Skeletal muscle cell (primary cell): ENCODE measurements around the gene RFX8.

Experiments used
- DNase-seq: peaks from one replicate; pipeline ENCODE4 v3.0.0-alpha.2; 2010; ENCODE audit warnings: low read depth
- H3K4me3 ChIP-seq: 2 replicates; pipeline ENCODE4 v1.5.1; 2011; ENCODE audit warnings: low read depth, mild to moderate bottlenecking, control low read depth, low read length, moderate library complexity

The RFX8 gene

DNA sequence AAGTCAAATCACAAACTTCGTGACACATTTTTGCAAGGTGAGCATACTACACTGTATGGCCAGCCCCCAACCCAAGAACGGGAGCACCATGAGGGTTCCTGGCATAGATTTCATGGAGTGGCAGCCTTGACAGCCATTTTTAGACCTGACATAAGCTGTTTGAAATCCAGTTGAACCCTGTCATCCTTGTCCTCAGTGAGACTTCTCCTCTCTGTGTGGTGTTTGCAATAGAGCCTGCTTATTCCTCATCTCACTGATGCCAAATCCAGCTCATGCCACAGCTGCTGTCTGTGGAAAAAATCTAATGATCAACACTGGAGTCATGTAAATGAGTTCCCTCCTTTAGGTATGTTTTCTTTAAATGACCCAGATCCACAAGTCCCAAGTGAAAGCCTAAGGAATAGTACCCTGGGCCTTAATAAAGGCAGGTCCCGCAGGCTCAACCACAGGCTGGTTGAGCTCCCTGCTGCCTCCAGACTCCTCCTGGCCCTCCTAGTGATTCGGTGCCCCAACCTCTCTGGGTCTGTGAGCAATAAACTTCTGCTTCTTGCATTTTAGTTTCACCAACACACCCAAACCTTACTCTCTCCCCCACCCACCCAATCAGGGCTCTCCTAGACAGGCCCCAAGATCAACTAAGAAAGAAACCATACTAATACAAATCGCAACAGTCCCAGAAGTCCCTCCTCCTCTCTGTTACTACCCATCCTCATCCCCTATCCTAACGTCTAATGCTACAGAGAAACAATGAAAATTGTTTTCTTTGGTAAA is 79.2 kb downstream of the RFX8 start:
- no peak for DNase-seq

DNA sequence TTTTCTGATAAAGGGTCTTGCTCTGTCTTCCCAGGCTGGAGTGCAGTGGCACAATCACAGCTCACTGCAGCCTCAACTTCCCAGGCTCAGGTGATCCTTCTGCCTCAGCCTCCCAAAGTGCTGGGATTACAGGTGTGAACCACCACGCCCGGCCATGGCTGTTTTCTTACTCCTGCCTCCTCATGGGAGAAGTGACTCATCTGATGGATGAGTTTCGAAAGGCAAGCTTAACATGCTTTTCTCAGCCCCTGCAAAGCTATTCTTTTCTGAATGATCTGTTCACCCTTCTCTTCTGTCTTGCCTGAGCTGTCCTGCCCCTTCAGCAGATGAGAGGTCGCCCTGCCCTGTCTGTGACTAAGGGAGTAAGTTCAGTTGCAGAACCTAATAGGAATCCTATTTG is 86.7 kb downstream of the RFX8 start:
- DNase-seq, result peak; percentile 71
- H3K4me3 ChIP-seq, result no peak overlapping the region

More for the DNA sequence above, 79.2 kb downstream of the RFX8 start:
- H3K4me3 ChIP-seq, result no peak overlapping the region

GRCh38 chr2:101387151-101387834 is 87.6 kb downstream of the RFX8 start, which contains the start of gene CREG2:
TSS of gene CREG2 (minus strand) at chr2:101387503. CDS start at chr2:101387457, 46 bp downstream.
- peak within 1 kb of the TSS; percentile 47 for H3K4me3 ChIP-seq
- DNase-seq, result peak; percentile 11

DNA sequence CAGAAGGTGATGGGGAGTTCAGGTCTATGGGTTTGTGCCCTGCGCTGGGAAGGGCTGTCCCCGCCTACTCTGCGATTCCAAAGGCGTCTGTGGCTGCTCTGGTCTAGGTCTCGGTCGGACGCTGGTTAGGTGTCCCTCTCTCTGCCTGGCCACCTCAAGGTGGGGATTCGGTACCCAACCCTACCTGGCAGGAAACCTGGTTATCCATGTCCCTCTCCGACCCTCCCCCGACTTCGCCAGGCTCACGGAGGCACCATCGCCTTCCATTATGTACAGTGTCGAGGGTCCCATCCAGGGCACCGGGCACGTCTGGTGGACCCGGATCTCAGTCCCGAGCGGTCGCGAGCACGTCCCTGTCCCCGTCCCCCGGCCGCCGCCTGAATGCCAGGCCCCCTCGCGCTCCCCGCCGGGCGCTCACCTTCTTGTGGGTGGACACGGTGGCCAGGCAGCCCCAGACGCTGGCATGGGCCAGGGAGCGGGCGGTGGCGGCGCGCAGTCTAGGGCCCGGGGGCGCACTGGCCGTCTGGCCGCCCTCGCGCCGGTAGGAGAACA is 88.2 kb downstream of the RFX8 start:
- peak overlapping the region; percentile 47 for H3K4me3 ChIP-seq
- no peak for DNase-seq

DNA sequence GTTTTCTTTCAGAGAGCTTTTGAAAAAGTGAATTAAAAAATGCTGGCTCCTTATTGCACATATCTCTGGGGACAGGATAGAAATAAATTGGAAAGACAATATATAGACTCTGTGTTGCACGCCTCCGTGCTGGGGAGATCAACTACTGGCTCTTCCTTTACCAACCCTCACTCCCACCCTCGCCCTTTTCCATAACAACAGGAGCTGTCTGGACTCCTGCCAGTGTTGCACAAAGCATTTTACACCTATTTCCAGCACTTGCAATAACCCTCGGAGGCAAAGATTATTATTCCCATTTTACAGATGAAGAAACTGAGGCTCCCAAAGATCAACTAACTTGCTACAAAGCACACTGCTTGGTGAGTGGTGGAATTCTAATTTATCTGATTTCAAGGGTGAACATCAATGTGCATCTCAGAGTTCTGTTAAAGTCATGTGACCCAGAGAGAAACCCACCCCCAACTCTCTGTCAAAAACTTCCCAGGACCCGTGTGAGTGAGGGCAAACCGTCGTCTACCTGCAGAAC is 91.8 kb downstream of the RFX8 start:
- no peak overlapping the region for H3K4me3 ChIP-seq
- DNase-seq, result no peak

GRCh38 chr2:101382442-101382841 is 92.5 kb downstream of the RFX8 start:
- no peak overlapping the region for H3K4me3 ChIP-seq
- DNase-seq, result no peak

- peak; percentile 55 for DNase-seq
- H3K4me3 ChIP-seq, result no peak overlapping the region
Measured at GRCh38 chr2:101380376-101380775, 94.5 kb downstream of the RFX8 start.

DNA sequence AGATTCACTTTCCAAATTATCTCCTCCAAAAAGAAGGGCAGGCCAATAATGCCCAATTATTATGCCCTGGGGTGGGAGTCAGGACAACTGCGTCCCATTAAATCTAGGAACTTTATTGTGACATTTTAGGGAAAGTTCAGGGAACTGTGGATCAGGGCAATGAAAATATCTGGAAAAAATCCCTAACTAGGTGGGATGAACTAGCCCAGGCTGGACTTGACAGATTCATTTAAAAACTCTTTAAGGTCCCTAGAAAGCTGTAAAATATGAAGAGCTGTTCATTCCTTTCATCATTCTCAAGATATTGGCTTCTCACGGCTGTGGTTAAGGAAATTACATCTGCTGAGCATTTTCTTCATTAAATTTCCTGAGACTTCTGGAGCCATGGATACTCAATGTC is 95.8 kb downstream of the RFX8 start:
- DNase-seq, result no peak
- H3K4me3 ChIP-seq, result no peak overlapping the region

DNA sequence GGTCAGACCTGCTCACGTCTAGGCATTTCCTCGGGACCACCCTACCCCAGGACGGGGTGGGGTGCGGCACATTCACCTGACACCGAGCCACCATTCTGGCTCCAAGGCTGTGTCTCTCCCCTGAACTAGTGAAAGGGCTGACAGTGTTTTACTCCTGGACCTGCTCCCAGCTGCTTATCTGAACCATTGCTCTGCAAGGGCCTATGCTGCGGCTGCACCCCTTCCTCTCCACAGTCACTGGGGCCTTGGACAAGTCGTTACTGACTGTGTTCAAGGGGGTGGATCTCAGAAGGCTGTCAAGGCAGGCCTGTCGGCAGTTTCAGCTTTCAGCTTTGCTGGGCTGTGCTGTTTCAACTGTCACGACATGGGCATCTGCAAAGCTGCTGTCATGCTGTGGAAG is 99.3 kb downstream of the RFX8 start:
- no peak for DNase-seq

DNA sequence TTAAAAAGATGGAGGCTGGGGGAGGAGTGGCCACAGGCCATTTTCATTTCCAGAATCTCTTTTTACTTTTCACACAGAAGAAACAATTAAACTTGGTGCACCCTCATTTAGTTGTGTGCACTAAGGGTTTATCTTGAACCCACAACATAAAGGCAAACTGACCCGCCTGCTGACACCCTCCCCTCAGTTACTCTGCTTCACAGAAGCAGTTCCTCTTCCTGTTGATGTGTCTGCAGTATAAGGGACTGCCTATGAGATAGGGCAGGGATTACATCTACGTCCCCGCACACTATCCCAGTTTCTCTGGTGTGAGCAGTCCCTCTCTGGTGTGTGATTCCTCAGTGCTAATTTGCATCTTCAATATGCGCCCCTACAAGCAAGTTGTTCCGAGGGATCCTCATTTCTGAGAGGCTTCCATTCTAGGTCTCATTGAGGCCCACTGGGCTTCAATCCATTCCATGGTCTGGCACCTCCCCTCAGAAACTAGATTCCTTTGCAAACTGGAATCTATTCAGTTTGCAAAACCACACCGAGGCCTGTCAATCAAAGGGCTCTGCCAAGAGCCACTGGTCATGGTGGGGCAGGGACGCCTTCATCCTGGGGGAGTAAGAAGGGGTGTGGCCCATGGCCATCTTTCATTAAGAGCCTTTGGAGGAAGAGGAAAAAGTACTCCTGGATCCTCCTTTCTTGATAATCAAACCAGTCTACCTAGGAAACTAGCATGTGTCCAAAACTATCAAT is 99.9 kb downstream of the RFX8 start:
- DNase-seq, result no peak
- no peak overlapping the region for H3K4me3 ChIP-seq

More for the DNA sequence above, 99.3 kb downstream of the RFX8 start:
- H3K4me3 ChIP-seq, result no peak overlapping the region

DNA sequence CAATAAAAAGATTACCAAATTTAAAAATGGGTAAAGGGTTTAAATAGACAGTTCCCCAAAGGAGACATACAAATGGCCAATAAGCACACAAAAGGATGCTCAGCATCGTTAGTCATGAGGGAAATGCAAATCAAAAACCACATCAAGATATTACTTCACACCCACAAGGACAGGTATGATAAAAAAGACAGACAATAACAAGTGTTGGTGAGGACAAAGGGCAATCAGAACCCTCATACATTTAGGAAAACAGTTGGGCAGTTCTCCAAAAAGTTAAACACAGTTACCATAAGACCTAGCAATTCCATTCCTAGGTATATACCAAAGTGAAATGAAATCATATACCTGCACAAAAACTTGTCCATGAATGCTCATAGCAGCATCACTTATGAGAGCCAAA is 102.1 kb downstream of the RFX8 start:
- no peak overlapping the region for H3K4me3 ChIP-seq

GRCh38 chr2:101371636-101372035 is 103.3 kb downstream of the RFX8 start:
- no peak overlapping the region for H3K4me3 ChIP-seq
- DNase-seq, result no peak

More for the DNA sequence above, 102.1 kb downstream of the RFX8 start:
- no peak for DNase-seq

GRCh38 chr2:101369100-101369499 is 105.8 kb downstream of the RFX8 start:
- no peak overlapping the region for H3K4me3 ChIP-seq
- no peak for DNase-seq

GRCh38 chr2:101368376-101368775 is 106.5 kb downstream of the RFX8 start:
- no peak for DNase-seq
- H3K4me3 ChIP-seq, result no peak overlapping the region

DNA sequence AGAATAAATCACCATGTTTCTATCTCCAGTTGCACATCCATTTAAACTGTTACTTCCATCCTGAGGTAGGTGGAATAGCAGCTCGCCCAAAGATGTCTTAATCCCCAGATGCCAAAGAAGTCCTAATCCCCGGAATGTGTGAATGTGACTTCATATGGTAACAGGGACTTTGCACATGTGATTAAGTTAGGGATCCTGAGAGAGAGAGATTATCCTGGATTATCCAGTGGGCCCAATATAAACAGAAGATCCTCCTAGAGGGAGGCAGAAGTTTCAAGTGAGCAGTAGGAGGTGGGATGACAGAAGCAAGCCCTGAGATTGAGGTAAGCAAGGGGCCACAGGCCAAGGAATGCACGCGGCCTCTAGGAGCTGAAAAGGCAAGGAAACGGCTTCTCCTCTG is 107.4 kb downstream of the RFX8 start:
- no peak for DNase-seq
- no peak overlapping the region for H3K4me3 ChIP-seq

DNA sequence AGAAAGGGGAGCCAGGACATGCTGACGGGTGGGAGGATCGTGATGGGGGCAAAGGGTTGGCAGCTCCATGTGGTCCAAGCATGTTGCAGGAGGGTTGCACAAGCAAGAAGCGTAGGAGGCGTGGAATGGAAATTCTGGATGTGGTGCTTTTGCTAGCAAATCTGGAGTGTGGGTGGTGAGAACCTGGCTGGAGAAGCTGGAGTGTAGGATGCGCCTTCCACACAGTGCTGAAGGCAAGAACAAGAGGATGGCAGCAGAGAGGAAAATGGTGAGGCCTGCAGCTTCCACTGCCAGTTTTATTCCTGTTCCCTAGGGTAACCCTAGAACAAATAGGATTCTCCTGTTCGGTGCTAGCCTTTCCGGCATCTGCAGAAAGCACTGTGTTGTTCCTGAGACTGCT is 110.0 kb downstream of the RFX8 start:
- DNase-seq, result no peak
- H3K4me3 ChIP-seq, result no peak overlapping the region

DNA sequence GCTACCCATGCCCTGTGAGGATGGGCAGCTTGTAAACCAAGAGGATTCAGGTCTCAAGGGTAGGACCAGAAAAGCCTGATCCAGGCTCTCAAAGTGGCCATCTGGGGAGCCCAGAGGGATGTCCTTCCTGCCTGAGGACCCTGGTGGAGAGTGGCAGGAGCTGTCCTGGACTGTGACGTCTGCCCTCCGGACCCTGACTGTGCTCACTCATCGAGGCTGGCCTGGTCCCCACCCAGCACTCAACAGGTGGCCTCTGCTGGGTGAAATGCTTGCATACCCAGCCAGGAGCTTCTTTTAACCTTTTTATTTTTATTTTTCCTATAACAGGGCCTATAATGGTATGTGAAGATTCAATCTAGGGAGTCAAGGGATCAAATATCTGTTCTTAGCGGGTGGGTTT is 112.1 kb downstream of the RFX8 start:
- H3K4me3 ChIP-seq, result no peak overlapping the region
- no peak for DNase-seq

- no peak for DNase-seq
- H3K4me3 ChIP-seq, result no peak overlapping the region
Measured at GRCh38 chr2:101362316-101362715, 112.6 kb downstream of the RFX8 start.

DNA sequence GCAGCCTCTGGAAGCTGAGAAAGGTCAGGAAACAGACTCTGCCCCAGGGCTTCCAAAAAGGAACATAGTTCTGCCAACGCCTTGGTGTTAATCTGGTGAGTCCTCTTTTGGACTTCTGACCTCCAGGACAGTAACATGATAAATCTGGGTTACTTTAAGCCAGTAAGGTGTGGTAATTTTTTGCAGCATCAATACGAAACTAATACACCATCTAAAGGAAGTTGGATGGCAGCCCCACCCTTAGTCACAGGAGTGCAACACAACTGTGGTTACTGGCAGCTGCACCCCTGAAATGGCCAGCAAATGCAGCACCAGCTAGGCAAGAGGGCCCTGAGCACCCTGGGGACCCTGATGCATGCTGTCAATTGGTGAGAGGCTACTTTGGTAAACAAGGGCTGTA is 113.4 kb downstream of the RFX8 start:
- no peak overlapping the region for H3K4me3 ChIP-seq

DNA sequence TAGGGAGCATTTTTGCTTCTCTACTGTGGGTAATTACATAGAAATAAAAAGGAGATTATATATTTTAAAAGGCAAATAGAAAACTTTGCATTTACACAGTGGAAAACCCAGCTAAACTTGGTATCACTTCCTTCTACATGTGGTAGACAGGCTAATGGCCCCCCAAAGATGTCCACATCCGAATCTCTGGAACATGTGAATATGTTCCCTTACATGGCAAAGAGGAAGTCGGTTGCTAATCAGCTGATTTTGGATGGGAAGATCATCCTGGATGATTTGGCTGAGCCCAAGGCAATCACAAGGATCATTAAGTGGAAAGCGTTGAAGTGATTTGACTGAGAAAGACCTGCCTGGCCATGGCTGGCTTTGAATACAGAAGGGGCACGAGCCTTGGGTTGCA is 113.8 kb downstream of the RFX8 start:
- no peak for DNase-seq
- no peak overlapping the region for H3K4me3 ChIP-seq

More for the DNA sequence above, 113.4 kb downstream of the RFX8 start:
- no peak for DNase-seq
